SK-N-SH (cell line): ENCODE data around the gene IGSF11.

ENCODE experiments used
- POLR2AphosphoS5 ChIP-seq: IDR thresholded peaks from 2 replicates; pipeline ENCODE4 v1.6.1; 2012; ENCODE audit warnings: low read depth, low read length
- SMC3 ChIP-seq: IDR thresholded peaks from 2 replicates; pipeline ENCODE4 v1.6.1; 2012; ENCODE audit warnings: low read depth, low read length, improper control_type of control experiment
- TAF1 ChIP-seq: IDR thresholded peaks from 2 replicates; pipeline ENCODE4 v1.6.1; 2012; ENCODE audit warnings: low read depth, mild to moderate bottlenecking, low read length, moderate library complexity, borderline replicate concordance
- YY1 ChIP-seq: IDR thresholded peaks from 2 replicates; pipeline ENCODE4 v1.4.0; 2012; ENCODE audit warnings: low read depth, mild to moderate bottlenecking
- TF ChIP-seq, protein P1 (sequence below): fragments of 200-600 bp; sonication (generic); IDR thresholded peaks from 2 replicates; pipeline ENCODE4 v1.6.1; 2017; ENCODE audit warnings: antibody characterized with exemption, mild to moderate bottlenecking, moderate library complexity
- TF ChIP-seq, protein P2 (sequence below): IDR thresholded peaks from 2 replicates; pipeline ENCODE4; 2012

DNA sequence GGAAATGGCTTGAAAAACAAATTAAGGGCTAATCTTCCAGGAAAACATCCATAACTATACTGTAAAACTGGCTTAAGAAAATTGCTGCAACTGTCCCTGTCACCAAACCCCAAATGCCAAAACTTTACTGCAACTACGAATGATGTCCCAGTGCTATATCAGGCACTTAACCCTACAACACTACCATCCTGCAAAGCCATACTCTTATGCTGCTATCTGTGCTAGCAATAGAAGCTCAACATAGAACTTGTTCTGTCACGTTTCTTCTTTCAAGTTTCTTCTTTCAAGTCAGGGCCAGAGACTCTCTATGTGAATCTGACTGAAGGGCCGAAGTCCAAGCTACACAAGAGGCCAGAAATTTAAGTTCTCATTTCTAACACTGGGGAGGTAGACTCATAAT is 92.5 kb downstream of the IGSF11 start:
- TF ChIP-seq, protein P1, sequence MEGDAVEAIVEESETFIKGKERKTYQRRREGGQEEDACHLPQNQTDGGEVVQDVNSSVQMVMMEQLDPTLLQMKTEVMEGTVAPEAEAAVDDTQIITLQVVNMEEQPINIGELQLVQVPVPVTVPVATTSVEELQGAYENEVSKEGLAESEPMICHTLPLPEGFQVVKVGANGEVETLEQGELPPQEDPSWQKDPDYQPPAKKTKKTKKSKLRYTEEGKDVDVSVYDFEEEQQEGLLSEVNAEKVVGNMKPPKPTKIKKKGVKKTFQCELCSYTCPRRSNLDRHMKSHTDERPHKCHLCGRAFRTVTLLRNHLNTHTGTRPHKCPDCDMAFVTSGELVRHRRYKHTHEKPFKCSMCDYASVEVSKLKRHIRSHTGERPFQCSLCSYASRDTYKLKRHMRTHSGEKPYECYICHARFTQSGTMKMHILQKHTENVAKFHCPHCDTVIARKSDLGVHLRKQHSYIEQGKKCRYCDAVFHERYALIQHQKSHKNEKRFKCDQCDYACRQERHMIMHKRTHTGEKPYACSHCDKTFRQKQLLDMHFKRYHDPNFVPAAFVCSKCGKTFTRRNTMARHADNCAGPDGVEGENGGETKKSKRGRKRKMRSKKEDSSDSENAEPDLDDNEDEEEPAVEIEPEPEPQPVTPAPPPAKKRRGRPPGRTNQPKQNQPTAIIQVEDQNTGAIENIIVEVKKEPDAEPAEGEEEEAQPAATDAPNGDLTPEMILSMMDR = no peak
- TF ChIP-seq, protein P2, sequence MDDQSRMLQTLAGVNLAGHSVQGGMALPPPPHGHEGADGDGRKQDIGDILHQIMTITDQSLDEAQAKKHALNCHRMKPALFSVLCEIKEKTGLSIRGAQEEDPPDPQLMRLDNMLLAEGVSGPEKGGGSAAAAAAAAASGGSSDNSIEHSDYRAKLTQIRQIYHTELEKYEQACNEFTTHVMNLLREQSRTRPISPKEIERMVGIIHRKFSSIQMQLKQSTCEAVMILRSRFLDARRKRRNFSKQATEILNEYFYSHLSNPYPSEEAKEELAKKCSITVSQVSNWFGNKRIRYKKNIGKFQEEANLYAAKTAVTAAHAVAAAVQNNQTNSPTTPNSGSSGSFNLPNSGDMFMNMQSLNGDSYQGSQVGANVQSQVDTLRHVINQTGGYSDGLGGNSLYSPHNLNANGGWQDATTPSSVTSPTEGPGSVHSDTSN = no peak
- TF ChIP-seq TAF1 = no peak
- no peak for TF ChIP-seq YY1
- no peak for TF ChIP-seq POLR2AphosphoS5
- no peak for TF ChIP-seq SMC3
